AG09319 (cell line): Measurements from ENCODE around the gene SLC6A1.

Experiments
- DNase-seq: peaks from one replicate; pipeline ENCODE4 v3.0.0-alpha.2; 2010; ENCODE audit warnings: low read depth; ENCODE audit errors: extremely low read depth
- CTCF ChIP-seq: IDR thresholded peaks from 2 replicates; pipeline ENCODE4 v1.5.1; 2011; ENCODE audit warnings: low read depth, mild to moderate bottlenecking, inconsistent platforms, low read length, moderate library complexity

The SLC6A1 gene

GRCh38 chr3:11035757-11036505 is 43.4 kb downstream of the SLC6A1 start:
- no peak for DNase-seq
- TF ChIP-seq CTCF, result no peak

- TF ChIP-seq CTCF, result no peak
- no peak for DNase-seq
Observed at GRCh38 chr3:11037241-11037873, 44.8 kb downstream of the SLC6A1 start.

- no peak for TF ChIP-seq CTCF
- DNase-seq, result no peak
Observed at GRCh38 chr3:11037976-11038375, 45.4 kb downstream of the SLC6A1 start.

- no peak for TF ChIP-seq CTCF
- DNase-seq, result no peak
Observed at GRCh38 chr3:11045536-11045935, 53.0 kb downstream of the SLC6A1 start.

GRCh38 chr3:11047500-11047899 is 55.0 kb downstream of the SLC6A1 start:
- no peak for DNase-seq
- no peak for TF ChIP-seq CTCF

GRCh38 chr3:11050666-11051323 is 58.2 kb downstream of the SLC6A1 start:
- no peak for DNase-seq
- TF ChIP-seq CTCF, result no peak

GRCh38 chr3:11053926-11054503 is 61.5 kb downstream of the SLC6A1 start:
- no peak for DNase-seq
- TF ChIP-seq CTCF, result no peak
